HG02885 (cell line): Measurements from ENCODE around the gene MUC2.

Experiments
- ATAC-seq: cut with Tn5 transposase; IDR thresholded peaks from one replicate; pipeline ENCODE4 v1.9.1; 2021; ENCODE audit warnings: mild to moderate bottlenecking; ENCODE audit not compliant: unreplicated experiment, poor library complexity

The MUC2 gene

GRCh38 chr11:1074244-1075221 lies at the start of gene MUC2:
Gene MUC2, plus strand, starts transcription at chr11:1074874.
- no peak for ATAC-seq

GRCh38 chr11:1025410-1026162 lies 49.1 kb upstream of the MUC2 start:
- no peak for ATAC-seq

GRCh38 chr11:1026163-1026450 lies 48.6 kb upstream of the MUC2 start:
- no peak for ATAC-seq

- no peak for ATAC-seq
Measured at GRCh38 chr11:1026641-1027482, 47.8 kb upstream of the MUC2 start.

GRCh38 chr11:1027483-1028290 lies 47.0 kb upstream of the MUC2 start:
- no peak for ATAC-seq

GRCh38 chr11:1028291-1028540 lies 46.5 kb upstream of the MUC2 start:
- ATAC-seq = no peak

GRCh38 chr11:1028616-1029015 lies 46.1 kb upstream of the MUC2 start:
- no peak for ATAC-seq

- ATAC-seq = no peak
Measured at GRCh38 chr11:1029051-1029450, 45.6 kb upstream of the MUC2 start.

- ATAC-seq = no peak
Measured at GRCh38 chr11:1029654-1030053, 45.0 kb upstream of the MUC2 start.

- no peak for ATAC-seq
Measured at GRCh38 chr11:1030086-1030485, 44.6 kb upstream of the MUC2 start.

GRCh38 chr11:1030556-1030955 lies 44.1 kb upstream of the MUC2 start:
- no peak for ATAC-seq

GRCh38 chr11:1031121-1031899 lies 43.4 kb upstream of the MUC2 start:
- no peak for ATAC-seq

- no peak for ATAC-seq
Measured at GRCh38 chr11:1032310-1032891, 42.3 kb upstream of the MUC2 start.

- no peak for ATAC-seq
Measured at GRCh38 chr11:1033016-1033798, 41.5 kb upstream of the MUC2 start.

- no peak for ATAC-seq
Measured at GRCh38 chr11:1034001-1034400, 40.7 kb upstream of the MUC2 start.

- no peak for ATAC-seq
Measured at GRCh38 chr11:1034456-1035295, 40.0 kb upstream of the MUC2 start.

GRCh38 chr11:1035577-1036283 lies 38.9 kb upstream of the MUC2 start:
- ATAC-seq = no peak
